ENCODE results near the gene ABTB1.

The ABTB1 gene

GRCh38 chr3:127707851-127708411, 35.2 kb downstream of the ABTB1 start:
- DNase-seq: no peak

GRCh38 chr3:127708837-127709236, 36.1 kb downstream of the ABTB1 start:
- no peak for DNase-seq

GRCh38 chr3:127709320-127710060, 36.7 kb downstream of the ABTB1 start:
- no peak for DNase-seq

- no peak for DNase-seq
Observed at GRCh38 chr3:127710155-127710941, 37.6 kb downstream of the ABTB1 start.

GRCh38 chr3:127711021-127711695, 38.4 kb downstream of the ABTB1 start:
- no peak for DNase-seq

DNA sequence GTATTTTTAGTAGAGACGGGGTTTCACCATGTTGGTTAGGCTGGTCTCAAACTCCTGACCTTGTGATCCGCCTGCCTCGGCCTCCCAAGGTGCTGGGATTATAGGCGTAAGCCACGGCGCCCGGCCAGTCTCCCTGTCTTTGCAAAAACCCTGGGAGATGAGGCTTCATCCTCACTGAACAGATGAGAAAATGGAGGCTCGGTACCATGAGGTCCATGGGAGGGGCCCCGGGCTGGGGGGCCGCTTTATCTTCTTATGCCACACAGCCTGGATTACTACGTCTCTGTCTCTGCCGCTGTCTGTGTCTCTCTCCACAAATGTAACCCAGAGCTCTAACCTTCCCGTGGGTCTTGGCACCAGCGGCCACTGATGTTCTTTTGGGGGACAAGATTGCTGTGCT, 39.1 kb downstream of the ABTB1 start:
- no peak for DNase-seq

DNA sequence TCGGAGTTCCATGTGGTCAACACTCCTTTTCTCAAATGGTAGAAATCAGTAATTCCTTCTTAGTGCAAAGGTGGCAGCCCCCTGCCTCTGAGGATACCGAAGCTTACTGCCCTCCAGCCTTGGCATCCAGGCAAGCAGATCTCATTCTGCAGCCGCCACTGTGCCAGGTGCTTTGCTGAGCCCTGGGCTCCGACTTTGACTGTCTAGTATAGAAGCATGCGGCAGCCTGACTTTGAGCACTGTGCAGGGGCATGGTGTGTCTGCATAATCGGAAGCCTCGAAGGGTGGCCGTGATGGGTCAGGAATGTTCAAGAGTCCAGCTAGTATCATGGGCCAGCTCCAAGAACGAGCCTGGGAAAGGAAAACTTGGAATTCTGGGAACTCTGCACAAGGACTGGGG, 39.7 kb downstream of the ABTB1 start:
- no peak for DNase-seq

DNA sequence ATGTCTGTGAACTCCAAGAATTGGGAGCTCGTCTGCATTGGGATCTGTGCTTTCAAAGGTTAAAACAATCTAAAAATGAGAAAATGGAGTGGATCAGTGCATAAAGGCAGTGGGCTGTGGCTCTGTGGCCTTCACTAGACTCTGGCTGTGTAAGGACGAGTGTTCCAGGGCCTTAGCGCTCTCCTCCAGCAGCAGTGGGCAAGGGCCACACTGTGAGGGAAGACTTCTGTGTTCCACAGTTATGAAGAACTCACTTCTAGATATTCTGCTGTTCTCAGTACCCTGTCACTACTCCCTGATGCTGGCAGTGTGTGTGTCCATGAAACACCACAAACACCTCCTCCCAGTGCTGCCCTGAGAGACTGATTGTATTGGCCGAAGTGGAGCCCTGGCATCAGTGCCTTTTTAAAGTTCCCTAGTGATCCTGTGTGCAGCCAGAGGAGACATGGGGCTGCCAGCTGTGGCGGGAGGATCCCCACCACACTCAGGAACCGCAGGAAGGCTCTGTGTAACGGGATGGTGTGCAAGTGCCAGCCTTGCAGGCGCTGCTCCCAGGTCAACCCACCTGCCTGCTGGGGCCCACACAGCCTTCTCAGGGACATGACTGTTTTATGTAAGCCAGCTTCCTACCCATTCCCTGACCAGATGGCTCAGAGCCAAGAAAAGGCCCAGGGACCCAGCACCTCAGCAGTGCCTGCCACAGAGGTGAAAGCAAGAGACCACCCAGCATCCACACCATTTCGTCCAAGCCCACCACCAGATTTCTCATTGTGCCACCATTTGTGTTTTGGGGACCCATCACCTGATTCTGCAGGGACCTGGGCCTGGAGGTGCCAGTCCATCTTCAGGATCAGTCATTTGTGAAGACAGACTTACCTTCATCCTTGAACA, 40.4 kb downstream of the ABTB1 start:
- DNase-seq: no peak

DNA sequence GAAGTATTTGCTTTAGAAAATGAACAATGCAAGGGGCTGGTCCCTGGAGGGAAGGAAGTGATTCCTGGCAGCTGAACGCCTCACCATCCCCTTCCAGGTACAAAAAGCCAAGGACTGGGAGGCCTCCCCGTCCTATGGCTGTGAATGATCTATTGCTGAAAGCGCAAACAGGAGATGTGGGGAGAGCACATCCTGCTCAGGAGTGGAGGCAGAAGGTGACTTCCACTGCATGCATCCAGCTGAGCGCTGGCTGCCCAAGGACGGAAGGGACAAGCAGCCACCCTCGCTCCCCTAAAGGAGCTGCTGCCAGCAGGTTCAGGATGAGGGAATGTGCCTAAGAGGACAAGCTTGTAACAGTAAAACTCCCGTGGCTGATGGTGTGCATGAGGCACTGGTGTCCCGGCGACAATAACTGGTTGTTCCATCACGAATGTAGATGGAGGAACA, 41.4 kb downstream of the ABTB1 start:
- no peak for DNase-seq

DNA sequence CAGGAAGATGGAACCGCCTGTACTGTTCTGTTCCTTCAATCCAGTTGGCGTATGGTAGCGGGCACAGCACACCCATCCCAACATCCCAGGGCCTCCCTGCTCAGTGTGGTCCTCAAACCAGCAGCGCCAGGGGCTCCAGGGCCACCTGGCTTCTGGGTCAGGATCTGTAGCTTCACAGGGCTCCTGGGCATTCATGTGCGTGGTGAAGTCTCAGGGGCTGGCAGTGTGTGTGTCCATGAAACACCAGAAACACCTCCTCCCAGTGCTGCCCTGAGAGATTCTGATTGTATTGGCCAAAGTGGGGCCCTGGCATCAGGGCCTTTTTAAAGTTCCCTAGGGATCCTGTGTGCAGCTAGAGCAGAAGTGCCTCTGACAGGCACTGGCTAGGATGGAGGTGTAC, 42.1 kb downstream of the ABTB1 start:
- no peak for DNase-seq

GRCh38 chr3:127715532-127715931, 42.8 kb downstream of the ABTB1 start:
- DNase-seq: no peak

DNA sequence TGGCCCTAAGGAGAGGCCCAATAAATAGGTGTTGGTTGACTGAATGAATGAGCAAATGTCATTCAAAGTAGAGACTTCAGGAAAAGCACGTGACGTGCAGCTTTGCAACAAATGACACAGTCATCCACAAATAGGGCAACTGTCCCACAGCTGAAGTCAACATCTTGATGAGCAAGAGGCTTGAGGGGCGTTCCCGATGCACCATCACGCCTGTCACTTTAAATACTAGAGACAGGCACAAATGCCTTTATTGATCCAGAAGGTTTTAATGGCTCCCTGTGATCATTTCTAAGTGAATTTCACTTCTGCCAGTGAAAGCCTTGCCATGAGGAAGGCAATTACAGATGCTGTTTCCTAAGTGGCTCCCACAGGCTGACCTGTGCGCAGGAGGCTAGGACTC, 43.6 kb downstream of the ABTB1 start:
- no peak for DNase-seq

DNA sequence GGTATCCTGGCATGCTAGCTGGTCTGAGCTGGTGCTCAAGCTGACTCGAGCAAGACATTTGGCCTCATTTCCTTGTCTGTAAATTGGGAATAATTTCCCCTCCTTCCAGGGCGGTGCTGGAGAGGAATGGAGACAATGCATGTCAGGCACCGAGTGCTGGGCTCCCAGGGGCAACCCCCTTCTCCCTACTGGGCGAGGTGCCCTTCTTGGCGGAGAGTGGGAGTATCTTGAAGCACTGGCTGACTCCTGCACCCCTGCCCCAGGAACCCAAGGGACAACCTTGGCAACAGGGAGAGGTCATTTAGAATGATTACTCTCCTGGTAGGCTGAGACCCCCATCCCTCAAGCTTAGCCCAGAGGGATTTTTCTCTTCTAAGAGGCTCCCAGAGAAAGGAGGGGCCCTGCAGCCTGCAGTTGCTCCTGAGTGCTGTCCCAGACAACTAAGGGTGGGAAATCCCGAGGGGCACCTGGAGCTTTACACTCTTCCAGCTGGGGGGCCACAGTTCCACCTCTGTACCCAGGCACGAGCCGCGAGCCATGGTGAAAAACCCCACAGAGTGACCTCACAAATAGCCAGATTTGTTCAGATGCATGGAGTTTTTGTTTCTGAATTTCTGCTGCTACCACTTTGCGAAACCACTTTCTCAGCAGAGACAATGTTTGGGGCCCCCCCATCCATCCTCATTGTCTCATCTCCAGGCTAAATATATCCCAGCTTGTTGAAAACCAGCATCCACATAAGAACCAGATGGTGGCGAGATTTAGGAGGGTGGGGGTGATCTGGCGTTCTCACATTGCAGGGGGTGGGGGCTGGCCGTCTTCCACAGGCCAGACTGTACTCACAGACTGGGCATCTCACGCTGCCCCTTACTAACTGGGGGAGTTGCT, 44.8 kb downstream of the ABTB1 start:
- no peak for DNase-seq

DNA sequence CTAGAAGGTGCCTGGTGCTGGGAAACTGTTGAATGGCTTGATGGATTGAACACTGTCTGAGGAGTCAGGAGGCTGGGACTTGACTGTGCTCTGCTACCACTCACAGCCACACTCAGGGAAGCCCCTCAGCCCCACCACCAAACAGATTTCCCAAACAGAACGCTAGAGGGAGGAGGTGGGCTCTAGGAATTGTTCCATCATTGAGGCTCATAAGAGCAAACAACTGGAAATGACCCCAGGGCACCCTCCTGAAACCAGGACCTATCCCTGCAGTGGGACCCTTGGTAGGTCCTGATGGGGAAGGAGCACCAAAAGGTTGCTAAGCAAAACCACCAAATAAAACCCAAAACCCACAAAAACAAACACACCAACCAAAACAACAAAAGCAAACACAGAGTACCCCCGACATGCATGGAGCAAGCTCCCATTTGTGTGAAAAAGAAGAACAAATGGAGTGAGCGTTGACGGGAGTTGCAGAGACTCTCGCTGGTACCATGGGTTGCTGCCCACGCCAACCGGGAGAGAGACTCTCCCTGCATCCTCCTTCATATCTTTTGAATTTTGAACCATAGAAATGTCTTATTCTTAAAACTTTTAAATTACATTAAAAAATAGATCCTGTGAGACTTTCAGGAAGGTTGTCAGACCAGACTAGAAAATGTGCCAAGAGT, 45.6 kb downstream of the ABTB1 start:
- no peak for DNase-seq

GRCh38 chr3:127718916-127719290, 46.2 kb downstream of the ABTB1 start:
- DNase-seq: no peak

DNA sequence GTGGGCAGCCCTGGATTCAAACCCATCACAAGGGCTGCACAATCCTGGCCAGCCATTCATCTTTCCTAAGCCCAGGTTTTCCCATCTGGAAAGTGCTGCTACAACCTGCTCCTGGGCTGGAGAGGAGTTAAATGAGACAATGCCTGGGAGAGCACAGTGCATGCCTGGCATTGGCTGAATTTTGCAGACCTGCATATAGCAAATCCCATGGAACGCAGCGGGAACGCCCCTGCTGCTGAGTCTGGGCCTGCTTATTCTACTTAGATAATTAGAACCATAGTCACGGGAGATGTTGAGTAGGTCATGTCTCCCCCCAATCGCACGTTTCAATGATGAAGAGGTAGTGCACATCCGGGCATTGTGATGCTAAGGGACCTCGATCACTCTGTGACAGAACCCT, 46.6 kb downstream of the ABTB1 start:
- no peak for DNase-seq

GRCh38 chr3:127720161-127720823, 47.5 kb downstream of the ABTB1 start:
- DNase-seq: no peak

DNA sequence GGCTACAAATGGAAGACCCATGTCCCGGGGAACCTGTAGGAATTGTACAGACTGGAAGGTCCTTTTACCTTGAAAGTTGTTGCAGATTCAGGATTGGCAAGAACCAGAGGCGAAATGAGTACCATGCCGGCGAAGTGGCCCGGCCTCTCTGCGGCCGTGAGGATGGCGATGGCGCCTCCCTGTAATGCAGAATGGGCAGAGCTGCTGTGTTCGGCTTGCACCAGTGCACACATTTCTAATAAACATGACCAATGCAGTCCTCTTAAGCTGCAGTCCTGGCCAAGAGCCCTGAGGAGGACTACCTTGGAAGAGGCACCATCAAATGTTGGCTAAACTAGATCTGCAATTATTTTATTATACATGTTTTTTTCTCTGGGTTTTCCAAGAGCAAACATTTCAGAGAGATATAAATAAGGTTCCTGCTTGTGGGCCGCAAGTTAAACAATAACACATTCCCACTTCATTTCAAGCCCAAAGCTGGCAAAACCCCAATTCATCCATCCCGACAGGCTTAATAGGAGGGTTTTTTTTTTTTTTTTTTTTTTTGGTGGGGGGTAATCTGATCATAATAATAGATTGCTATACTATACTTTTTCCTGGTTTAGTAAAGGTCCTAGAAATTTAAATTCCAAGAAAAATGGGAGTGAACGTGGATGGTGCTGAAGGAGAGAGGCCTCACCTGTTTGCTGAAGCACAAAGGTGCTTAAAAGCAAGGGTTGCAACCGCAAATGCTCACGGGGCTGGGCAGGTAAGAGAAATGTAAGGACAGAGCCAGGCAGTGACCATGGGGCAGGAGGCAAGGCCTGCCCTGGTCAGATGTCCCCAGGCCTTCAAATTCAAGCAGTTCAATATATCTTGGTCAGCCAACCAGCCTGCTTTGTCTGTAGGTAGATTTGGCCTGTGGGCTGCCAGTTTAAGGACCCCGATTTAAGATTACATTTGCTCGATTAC, 48.5 kb downstream of the ABTB1 start:
- DNase-seq: no peak
